Testis (tissue), 2 donors: ENCODE data around the gene SLC17A7.

Experiments
- POLR2A ChIP-seq: fragments of 450-650 bp; IDR thresholded peaks from one replicate; pipeline ENCODE4 v1.6.1; 2017; ENCODE audit warnings: antibody characterized with exemption, mild to moderate bottlenecking, moderate library complexity
- TF ChIP-seq, protein P1 (sequence below), 3 experiments: fragments of 450-650 bp in 2 of 3; fragments of 200-600 bp in 1 of 3; sonication (generic) in 1 of 3; IDR thresholded peaks; one replicate each; pipeline ENCODE4 v1.5.1; 2016 to 2019; ENCODE audit warnings: antibody characterized with exemption in 3 of 3, mild to moderate bottlenecking in 2 of 3, moderate library complexity in 1 of 3

DNA sequence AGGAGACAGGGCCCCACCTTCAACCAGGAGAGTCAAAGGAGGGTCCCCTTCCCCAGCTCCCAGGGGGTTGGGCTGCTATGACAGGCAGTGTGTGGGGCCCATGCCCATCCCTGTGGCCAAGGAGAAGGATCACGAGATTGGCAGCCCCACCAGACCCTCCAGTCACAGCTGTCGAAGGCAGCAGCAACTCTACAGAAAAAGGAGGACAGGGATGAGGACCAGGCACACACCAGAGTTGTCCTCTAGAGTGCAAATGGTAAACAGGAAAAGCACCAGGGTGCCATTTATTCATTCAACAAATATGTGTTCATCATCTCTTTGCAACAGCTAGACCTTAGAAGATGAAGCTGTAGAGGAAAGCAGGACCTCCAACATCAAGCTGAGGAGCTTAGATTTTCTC, 22.2 kb downstream of the SLC17A7 start:
- TF ChIP-seq, protein P1, sequence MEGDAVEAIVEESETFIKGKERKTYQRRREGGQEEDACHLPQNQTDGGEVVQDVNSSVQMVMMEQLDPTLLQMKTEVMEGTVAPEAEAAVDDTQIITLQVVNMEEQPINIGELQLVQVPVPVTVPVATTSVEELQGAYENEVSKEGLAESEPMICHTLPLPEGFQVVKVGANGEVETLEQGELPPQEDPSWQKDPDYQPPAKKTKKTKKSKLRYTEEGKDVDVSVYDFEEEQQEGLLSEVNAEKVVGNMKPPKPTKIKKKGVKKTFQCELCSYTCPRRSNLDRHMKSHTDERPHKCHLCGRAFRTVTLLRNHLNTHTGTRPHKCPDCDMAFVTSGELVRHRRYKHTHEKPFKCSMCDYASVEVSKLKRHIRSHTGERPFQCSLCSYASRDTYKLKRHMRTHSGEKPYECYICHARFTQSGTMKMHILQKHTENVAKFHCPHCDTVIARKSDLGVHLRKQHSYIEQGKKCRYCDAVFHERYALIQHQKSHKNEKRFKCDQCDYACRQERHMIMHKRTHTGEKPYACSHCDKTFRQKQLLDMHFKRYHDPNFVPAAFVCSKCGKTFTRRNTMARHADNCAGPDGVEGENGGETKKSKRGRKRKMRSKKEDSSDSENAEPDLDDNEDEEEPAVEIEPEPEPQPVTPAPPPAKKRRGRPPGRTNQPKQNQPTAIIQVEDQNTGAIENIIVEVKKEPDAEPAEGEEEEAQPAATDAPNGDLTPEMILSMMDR (IDR thresholded peaks at IDR 0.05), result no peak
- no peak for TF ChIP-seq POLR2A
